Smooth muscle cell (in vitro differentiated cells): ENCODE measurements around the gene TMEM86B. TPM values are rescaled to one million over a fixed set of nuclear protein-coding genes. Genes with fewer than 3 reads are reported as not detected.

Experiments
- DNase-seq: peaks from one replicate; lab custom pipeline; 2025; ENCODE audit not compliant: unreplicated experiment; lab: John Stamatoyannopoulos, UW
- H2AFZ ChIP-seq: fragments of 200-600 bp; sonication (generic); 2 replicates; pipeline ENCODE4 v1.6.0; 2016; ENCODE audit warnings: antibody characterized with exemption, low read depth, mild to moderate bottlenecking
- H3F3A ChIP-seq: fragments of 200-600 bp; sonication (generic); 2 replicates; pipeline ENCODE4 v1.6.0; 2017; ENCODE audit warnings: antibody characterized with exemption, low read depth
- H3K27ac ChIP-seq: fragments of 200-600 bp; sonication (generic); 2 replicates; pipeline ENCODE4 v1.5.1; 2016; ENCODE audit warnings: low read depth, mild to moderate bottlenecking
- H3K27me3 ChIP-seq: fragments of 200-600 bp; sonication (generic); 2 replicates; pipeline ENCODE4 v1.6.1; 2016; ENCODE audit warnings: low read depth, mild to moderate bottlenecking
- H3K36me3 ChIP-seq: fragments of 200-600 bp; sonication (generic); 2 replicates; pipeline ENCODE4 v1.5.1; 2016; ENCODE audit warnings: low read depth
- H3K4me1 ChIP-seq: fragments of 200-600 bp; sonication (generic); 2 replicates; pipeline ENCODE4 v1.5.1; 2016; ENCODE audit warnings: low read depth
- H3K4me2 ChIP-seq: fragments of 200-600 bp; sonication (generic); 2 replicates; pipeline ENCODE4 v1.6.0; 2016; ENCODE audit warnings: mild to moderate bottlenecking
- H3K4me3 ChIP-seq: fragments of 200-600 bp; sonication (generic); 2 replicates; pipeline ENCODE4 v1.5.1; 2016; ENCODE audit warnings: mild to moderate bottlenecking
- H3K79me2 ChIP-seq: fragments of 200-600 bp; sonication (generic); 2 replicates; pipeline ENCODE4 v1.6.0; 2016; ENCODE audit warnings: low read depth, mild to moderate bottlenecking
- H3K9ac ChIP-seq: fragments of 200-600 bp; sonication (generic); 2 replicates; pipeline ENCODE4 v1.6.0; 2016; ENCODE audit warnings: low read depth
- H3K9me3 ChIP-seq: fragments of 200-600 bp; sonication (generic); replicated peaks from 2 replicates; pipeline ENCODE4 v1.5.1; 2016; ENCODE audit warnings: low read depth
- H4K20me1 ChIP-seq: fragments of 200-600 bp; sonication (generic); 2 replicates; pipeline ENCODE4 v1.6.0; 2016; ENCODE audit warnings: low read depth
- WGBS: methylation state at CpG from one replicate; pipeline ENCODE4 v1.1.7; 2016; ENCODE audit warnings: low lambda C conversion rate; 5-methylcytosine and 5-hydroxymethylcytosine counted together
- polyA plus RNA-seq: library from polyadenylated mRNA; unstranded; fragments of >200 nt; fragmentation: Nextera tagmentation; extraction: Ambion mirVana; gene quantifications from 2 replicates; pipeline ENCODE4 v1.2.1, GENCODE V29; 2016
- total RNA-seq: library from RNA; depleted of rRNA; stranded (reverse); fragments of >200 nt; gene quantifications from 2 replicates; pipeline ENCODE4 v1.2.3, GENCODE V29; 2014
- TF ChIP-seq, protein P1 (sequence below): fragments of 200-600 bp; sonication (generic); IDR thresholded peaks from 2 replicates; pipeline ENCODE4 v1.5.1; 2017; ENCODE audit warnings: borderline replicate concordance, mild to moderate bottlenecking, antibody characterized with exemption; ENCODE audit not compliant: insufficient read depth, poor library complexity, severe bottlenecking

Gene TMEM86B
- total and polyA plus RNA-seq, 2 experiments from 2014 or later = 2.1 to 2.6 TPM

DNA sequence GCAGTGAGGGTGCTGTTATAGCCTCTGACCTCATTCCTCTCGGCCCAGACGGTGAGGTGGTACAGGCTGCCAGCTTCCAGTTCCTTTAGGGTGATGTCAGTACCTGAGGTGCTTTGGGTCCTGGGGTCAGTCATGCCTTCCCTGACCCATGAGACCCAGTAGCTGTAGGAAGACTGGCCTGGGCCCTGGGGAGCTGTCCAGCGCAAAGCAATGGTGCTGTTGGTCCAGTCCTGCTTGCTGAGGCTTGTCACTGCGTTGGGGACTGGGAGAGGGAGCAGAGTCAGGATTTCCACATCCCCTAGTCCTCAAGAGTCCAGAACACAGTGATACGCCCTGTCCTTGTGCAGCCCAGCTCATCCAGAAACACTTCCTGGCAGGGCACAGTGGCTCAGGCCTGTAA, 29.9 kb downstream of the TMEM86B start:
- TF ChIP-seq, protein P1, sequence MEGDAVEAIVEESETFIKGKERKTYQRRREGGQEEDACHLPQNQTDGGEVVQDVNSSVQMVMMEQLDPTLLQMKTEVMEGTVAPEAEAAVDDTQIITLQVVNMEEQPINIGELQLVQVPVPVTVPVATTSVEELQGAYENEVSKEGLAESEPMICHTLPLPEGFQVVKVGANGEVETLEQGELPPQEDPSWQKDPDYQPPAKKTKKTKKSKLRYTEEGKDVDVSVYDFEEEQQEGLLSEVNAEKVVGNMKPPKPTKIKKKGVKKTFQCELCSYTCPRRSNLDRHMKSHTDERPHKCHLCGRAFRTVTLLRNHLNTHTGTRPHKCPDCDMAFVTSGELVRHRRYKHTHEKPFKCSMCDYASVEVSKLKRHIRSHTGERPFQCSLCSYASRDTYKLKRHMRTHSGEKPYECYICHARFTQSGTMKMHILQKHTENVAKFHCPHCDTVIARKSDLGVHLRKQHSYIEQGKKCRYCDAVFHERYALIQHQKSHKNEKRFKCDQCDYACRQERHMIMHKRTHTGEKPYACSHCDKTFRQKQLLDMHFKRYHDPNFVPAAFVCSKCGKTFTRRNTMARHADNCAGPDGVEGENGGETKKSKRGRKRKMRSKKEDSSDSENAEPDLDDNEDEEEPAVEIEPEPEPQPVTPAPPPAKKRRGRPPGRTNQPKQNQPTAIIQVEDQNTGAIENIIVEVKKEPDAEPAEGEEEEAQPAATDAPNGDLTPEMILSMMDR = no peak
- H2AFZ ChIP-seq = no peak overlapping the region
- no peaks in the 10 kb centered on the region for H3F3A ChIP-seq
- WGBS = 71% methylated on average over 5 of the region's 5 CpGs
- H3K36me3 ChIP-seq = no peaks in the 10 kb centered on the region
- H3K27me3 ChIP-seq = no peaks in the 10 kb centered on the region
- H3K79me2 ChIP-seq = no peaks in the 10 kb centered on the region
- H4K20me1 ChIP-seq = no peaks in the 10 kb centered on the region
- no peak for DNase-seq
- H3K4me2 ChIP-seq = no peak overlapping the region
- H3K4me3 ChIP-seq = no peak overlapping the region
- no peaks in the 10 kb centered on the region for H3K4me1 ChIP-seq
- H3K9me3 ChIP-seq = no peaks in the 10 kb centered on the region
- no peak overlapping the region for H3K27ac ChIP-seq
- H3K9ac ChIP-seq = no peak overlapping the region

DNA sequence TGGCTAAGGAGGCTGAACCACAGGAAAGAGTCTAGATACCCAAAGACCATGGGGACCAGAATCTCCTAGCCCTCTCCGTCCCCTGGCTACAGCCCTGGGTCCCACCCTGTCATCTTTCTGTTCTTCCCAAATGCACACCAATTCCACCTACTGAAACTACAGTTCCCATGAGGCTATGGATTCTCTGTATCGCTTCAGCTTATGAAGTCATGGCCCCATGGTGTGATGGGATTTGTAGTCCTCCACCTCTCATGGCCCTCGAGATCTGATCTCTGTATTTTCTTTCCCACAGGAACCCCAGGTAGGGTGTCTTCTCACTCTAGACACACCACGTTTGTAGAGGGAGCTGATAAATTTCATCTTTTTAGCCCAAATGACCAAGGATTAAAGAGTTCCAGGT, 31.0 kb downstream of the TMEM86B start:
- H3K9me3 ChIP-seq = no peaks in the 10 kb centered on the region
- H2AFZ ChIP-seq = no peak overlapping the region
- H3K27me3 ChIP-seq = no peaks in the 10 kb centered on the region
- DNase-seq = no peak
- no peaks in the 10 kb centered on the region for H3F3A ChIP-seq
- H3K4me1 ChIP-seq = no peaks in the 10 kb centered on the region
- H3K36me3 ChIP-seq = no peaks in the 10 kb centered on the region
- no peaks in the 10 kb centered on the region for H4K20me1 ChIP-seq
- H3K79me2 ChIP-seq = no peaks in the 10 kb centered on the region
- 69% methylated on average over 4 of the region's 4 CpGs for WGBS
- TF ChIP-seq, protein P1 = no peak
- H3K4me3 ChIP-seq = no peak overlapping the region
- no peak overlapping the region for H3K4me2 ChIP-seq
- H3K27ac ChIP-seq = no peak overlapping the region
- no peak overlapping the region for H3K9ac ChIP-seq

DNA sequence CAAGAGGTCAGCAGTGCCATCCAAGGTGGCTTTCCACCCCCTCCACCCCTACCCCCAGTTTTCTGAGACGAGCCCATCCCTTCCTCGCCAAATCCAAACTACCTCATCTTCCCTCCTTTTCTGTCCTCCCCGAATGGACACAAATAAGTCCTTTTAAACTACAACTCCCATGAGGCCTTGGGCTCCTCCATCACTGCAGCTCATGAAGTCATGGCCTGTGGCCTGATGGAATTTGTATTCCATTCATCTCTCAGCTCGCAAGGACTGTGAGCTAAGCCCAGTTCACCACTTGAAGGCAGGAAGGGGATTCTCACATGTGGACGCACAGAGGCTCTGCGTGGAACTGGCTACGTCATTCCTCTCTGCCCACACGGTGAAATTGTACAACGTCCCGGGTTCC, 31.8 kb downstream of the TMEM86B start:
- no peak for DNase-seq
- no peaks in the 10 kb centered on the region for H4K20me1 ChIP-seq
- no peaks in the 10 kb centered on the region for H3K27me3 ChIP-seq
- 86% methylated on average over 10 of the region's 10 CpGs for WGBS
- no peak overlapping the region for H3K4me3 ChIP-seq
- H3F3A ChIP-seq = no peaks in the 10 kb centered on the region
- no peak overlapping the region for H3K27ac ChIP-seq
- no peaks in the 10 kb centered on the region for H3K4me1 ChIP-seq
- no peaks in the 10 kb centered on the region for H3K79me2 ChIP-seq
- no peaks in the 10 kb centered on the region for H3K36me3 ChIP-seq
- H3K9ac ChIP-seq = no peak overlapping the region
- no peak overlapping the region for H2AFZ ChIP-seq
- TF ChIP-seq, protein P1 = no peak
- H3K9me3 ChIP-seq = no peaks in the 10 kb centered on the region
- no peak overlapping the region for H3K4me2 ChIP-seq

DNA sequence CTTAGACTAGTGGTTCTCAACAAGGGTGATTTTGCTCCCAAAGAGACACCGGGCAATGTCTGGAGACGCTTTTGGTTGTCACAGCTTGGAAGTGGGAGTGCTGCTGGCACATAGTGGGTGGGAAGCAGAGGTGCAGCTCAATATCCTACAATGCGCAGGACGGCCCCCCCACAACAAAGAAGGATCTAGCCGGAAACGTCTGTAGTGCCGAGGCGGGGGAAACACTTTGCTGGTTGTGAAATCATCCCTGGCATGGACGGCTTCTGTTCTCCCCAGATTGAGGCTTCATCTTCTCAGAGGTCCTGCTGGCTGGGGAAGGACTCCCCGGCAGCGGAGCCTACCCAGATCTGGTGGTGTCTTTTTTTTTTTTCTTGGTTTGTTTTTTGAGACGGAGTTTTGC, 35.1 kb downstream of the TMEM86B start:
- no peaks in the 10 kb centered on the region for H3K27me3 ChIP-seq
- H3K36me3 ChIP-seq = no peaks in the 10 kb centered on the region
- no peaks in the 10 kb centered on the region for H3K4me1 ChIP-seq
- no peak for DNase-seq
- H3K79me2 ChIP-seq = no peaks in the 10 kb centered on the region
- H2AFZ ChIP-seq = no peak overlapping the region
- H4K20me1 ChIP-seq = no peaks in the 10 kb centered on the region
- H3K4me3 ChIP-seq = no peak overlapping the region
- WGBS = 89% methylated on average over 12 of the region's 12 CpGs
- TF ChIP-seq, protein P1 = no peak
- no peaks in the 10 kb centered on the region for H3K9me3 ChIP-seq
- no peak overlapping the region for H3K9ac ChIP-seq
- no peaks in the 10 kb centered on the region for H3F3A ChIP-seq
- H3K27ac ChIP-seq = no peak overlapping the region
- H3K4me2 ChIP-seq = no peak overlapping the region
